OCI-LY1 (cell line): Measurements from ENCODE around the gene SESN1.

Experiments used
- H2AFZ ChIP-seq: fragments of 200-600 bp; sonication (generic), shearing (Covaris generic); 2 replicates; pipeline ENCODE4 v1.6.0; 2014; ENCODE audit warnings: antibody characterized with exemption, mild to moderate bottlenecking, low read length
- H3F3A ChIP-seq: fragments of 200-600 bp; sonication (generic), shearing (Covaris generic); 2 replicates; pipeline ENCODE4 v1.6.0; 2014; ENCODE audit warnings: mild to moderate bottlenecking, antibody characterized with exemption, low read length, moderate library complexity; ENCODE audit not compliant: insufficient read depth
- H3K27ac ChIP-seq: fragments of 200-600 bp; sonication (generic); 2 replicates; pipeline ENCODE4 v1.5.1; 2014; ENCODE audit warnings: low read length, mixed run types, mild to moderate bottlenecking, low read depth; ENCODE audit not compliant: poor library complexity, severe bottlenecking
- H3K27me3 ChIP-seq: fragments of 200-600 bp; sonication (generic); 2 replicates; pipeline ENCODE4 v1.6.0; 2014; ENCODE audit warnings: antibody characterized with exemption, mild to moderate bottlenecking, low read length, moderate library complexity; ENCODE audit not compliant: insufficient read depth
- H3K36me3 ChIP-seq: fragments of 200-600 bp; sonication (generic); 2 replicates; pipeline ENCODE4 v1.6.1; 2014; ENCODE audit warnings: mild to moderate bottlenecking, antibody characterized with exemption, low read length, moderate library complexity, mixed read lengths; ENCODE audit not compliant: insufficient read depth
- H3K4me1 ChIP-seq: fragments of 200-600 bp; sonication (generic); 2 replicates; pipeline ENCODE4 v1.5.1; 2014; ENCODE audit warnings: mild to moderate bottlenecking, low read length, moderate library complexity; ENCODE audit not compliant: insufficient read depth, severe bottlenecking
- H3K4me2 ChIP-seq: fragments of 200-600 bp; sonication (generic), shearing (Covaris generic); 2 replicates; pipeline ENCODE4 v1.6.1; 2014; ENCODE audit warnings: low read length
- H3K4me3 ChIP-seq: fragments of 200-600 bp; sonication (generic); 2 replicates; pipeline ENCODE4 v1.5.1; 2014; ENCODE audit warnings: low read length, low read depth, mild to moderate bottlenecking, mixed read lengths; ENCODE audit not compliant: poor library complexity, severe bottlenecking
- H3K79me2 ChIP-seq: fragments of 200-600 bp; shearing (Covaris generic); 2 replicates; pipeline ENCODE4 v1.6.1; 2016; ENCODE audit warnings: mixed run types, low read length, mixed read lengths; ENCODE audit not compliant: insufficient read depth
- H3K9ac ChIP-seq: fragments of 200-600 bp; sonication (generic), shearing (Covaris generic); 2 replicates; pipeline ENCODE4 v1.6.1; 2014; ENCODE audit warnings: mild to moderate bottlenecking, low read length, mixed read lengths
- H3K9me2 ChIP-seq: fragments of 200-600 bp; sonication (generic), shearing (Covaris generic); 2 replicates; pipeline ENCODE4 v1.6.1; 2014; ENCODE audit warnings: low read depth, mild to moderate bottlenecking, low read length, mixed read lengths
- H3K9me3 ChIP-seq: fragments of 200-600 bp; shearing (Covaris generic); 2 replicates; pipeline ENCODE4 v1.6.1; 2014; ENCODE audit warnings: low read length, mixed read lengths
- H4K20me1 ChIP-seq: fragments of 200-600 bp; sonication (generic), shearing (Covaris generic); 2 replicates; pipeline ENCODE4 v1.6.0; 2016; ENCODE audit warnings: mild to moderate bottlenecking, low read length; ENCODE audit not compliant: insufficient read depth
- EZH2 ChIP-seq: fragments of 200-600 bp; sonication (generic), shearing (Covaris generic); IDR thresholded peaks from 2 replicates; pipeline ENCODE4 v1.8.0; 2017; ENCODE audit warnings: borderline replicate concordance, mixed run types, mild to moderate bottlenecking, antibody characterized with exemption, low read length, moderate library complexity, mixed read lengths
- TF ChIP-seq, protein P1 (sequence below): fragments of 200-600 bp; sonication (generic), shearing (Covaris generic); IDR thresholded peaks from 2 replicates; pipeline ENCODE4 v1.5.1; 2017; ENCODE audit warnings: mild to moderate bottlenecking, antibody characterized with exemption, low read length, moderate library complexity, mixed read lengths

The SESN1 gene

DNA sequence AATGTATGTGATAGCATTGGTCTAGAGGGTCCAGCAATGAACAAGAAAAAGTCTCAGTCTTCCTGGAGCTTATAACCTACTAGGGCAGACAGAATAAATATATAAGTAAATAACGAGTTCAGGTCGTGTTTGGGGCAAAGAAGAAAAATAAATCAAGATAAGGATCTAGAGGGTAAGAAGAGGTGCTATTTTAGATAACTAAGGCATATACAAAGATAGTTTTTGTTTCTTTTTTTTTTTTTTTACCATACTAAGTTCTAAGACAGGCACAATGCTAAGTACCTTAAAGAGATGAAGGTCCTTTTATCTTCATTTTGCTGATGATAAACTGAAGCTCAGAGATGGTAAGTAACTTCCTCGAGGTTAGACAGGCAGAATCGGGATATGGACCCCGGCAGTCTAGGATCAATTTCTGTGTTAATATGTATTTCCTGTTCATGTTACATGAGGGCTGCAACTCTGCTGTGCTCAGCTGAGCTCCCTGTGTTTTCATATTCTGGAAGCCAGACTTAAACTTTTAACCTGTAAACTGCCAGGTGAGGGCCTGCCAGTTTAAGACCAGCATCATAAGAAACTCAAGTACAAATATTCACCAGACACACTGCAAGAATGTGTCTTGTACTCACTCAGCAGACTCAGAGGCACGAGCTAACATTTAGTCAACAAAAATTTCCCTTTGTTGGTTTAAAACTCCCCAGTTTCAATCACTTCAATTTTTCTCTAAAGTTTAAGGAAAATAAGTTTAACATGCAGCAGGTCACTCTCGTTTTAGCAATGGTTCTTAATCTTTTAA, 23.3 kb downstream of the SESN1 start:
- no peaks in the 10 kb centered on the region for H4K20me1 ChIP-seq
- no peaks in the 10 kb centered on the region for H3K9me2 ChIP-seq
- no peaks in the 10 kb centered on the region for H3K9me3 ChIP-seq
- no peak overlapping the region for H2AFZ ChIP-seq
- no peak for TF ChIP-seq EZH2
- TF ChIP-seq, protein P1, sequence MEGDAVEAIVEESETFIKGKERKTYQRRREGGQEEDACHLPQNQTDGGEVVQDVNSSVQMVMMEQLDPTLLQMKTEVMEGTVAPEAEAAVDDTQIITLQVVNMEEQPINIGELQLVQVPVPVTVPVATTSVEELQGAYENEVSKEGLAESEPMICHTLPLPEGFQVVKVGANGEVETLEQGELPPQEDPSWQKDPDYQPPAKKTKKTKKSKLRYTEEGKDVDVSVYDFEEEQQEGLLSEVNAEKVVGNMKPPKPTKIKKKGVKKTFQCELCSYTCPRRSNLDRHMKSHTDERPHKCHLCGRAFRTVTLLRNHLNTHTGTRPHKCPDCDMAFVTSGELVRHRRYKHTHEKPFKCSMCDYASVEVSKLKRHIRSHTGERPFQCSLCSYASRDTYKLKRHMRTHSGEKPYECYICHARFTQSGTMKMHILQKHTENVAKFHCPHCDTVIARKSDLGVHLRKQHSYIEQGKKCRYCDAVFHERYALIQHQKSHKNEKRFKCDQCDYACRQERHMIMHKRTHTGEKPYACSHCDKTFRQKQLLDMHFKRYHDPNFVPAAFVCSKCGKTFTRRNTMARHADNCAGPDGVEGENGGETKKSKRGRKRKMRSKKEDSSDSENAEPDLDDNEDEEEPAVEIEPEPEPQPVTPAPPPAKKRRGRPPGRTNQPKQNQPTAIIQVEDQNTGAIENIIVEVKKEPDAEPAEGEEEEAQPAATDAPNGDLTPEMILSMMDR = no peak
- H3K4me1 ChIP-seq = no peaks in the 10 kb centered on the region
- H3K27me3 ChIP-seq = no peaks in the 10 kb centered on the region
- no peak overlapping the region for H3K27ac ChIP-seq
- no peaks in the 10 kb centered on the region for H3F3A ChIP-seq
- no peak overlapping the region for H3K4me3 ChIP-seq
- no peak overlapping the region for H3K4me2 ChIP-seq
- H3K36me3 ChIP-seq = no peaks in the 10 kb centered on the region
- no peak overlapping the region for H3K9ac ChIP-seq
- no peaks in the 10 kb centered on the region for H3K79me2 ChIP-seq

DNA sequence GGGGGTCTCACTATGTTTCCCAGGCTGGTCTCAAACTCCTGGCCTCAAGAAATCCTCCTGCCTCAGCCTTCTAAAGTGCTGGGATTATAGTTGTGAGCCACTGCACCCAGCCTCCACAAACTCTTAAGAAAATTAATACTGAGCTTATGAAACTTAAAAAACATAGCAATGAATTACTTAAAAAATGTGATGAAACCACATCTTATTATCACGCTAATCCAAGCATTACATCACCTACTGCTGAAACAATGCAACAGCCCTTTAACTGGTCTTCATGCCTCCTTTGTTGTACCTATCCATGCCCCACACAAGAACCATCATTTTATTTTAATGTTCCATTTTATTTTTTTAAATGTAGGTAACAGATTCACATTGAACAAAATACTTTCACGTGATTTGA, 24.9 kb downstream of the SESN1 start:
- TF ChIP-seq EZH2 = no peak
- TF ChIP-seq, protein P1 = no peak
- Histone ChIP-seq H4K20me1 (no peaks in the 10 kb centered on the region), H2AFZ (no peak overlapping the region), H3K4me2 (no peak overlapping the region), H3K27ac (no peak overlapping the region), H3K9ac (no peak overlapping the region), H3K9me2 (no peaks in the 10 kb centered on the region), H3K4me1 (no peaks in the 10 kb centered on the region), H3K79me2 (no peaks in the 10 kb centered on the region), H3K27me3 (no peaks in the 10 kb centered on the region), H3K9me3 (no peaks in the 10 kb centered on the region), H3F3A (no peaks in the 10 kb centered on the region; the same call in 1 of the 2 replicates), H3K4me3 (no peak overlapping the region), H3K36me3 (no peaks in the 10 kb centered on the region)

DNA sequence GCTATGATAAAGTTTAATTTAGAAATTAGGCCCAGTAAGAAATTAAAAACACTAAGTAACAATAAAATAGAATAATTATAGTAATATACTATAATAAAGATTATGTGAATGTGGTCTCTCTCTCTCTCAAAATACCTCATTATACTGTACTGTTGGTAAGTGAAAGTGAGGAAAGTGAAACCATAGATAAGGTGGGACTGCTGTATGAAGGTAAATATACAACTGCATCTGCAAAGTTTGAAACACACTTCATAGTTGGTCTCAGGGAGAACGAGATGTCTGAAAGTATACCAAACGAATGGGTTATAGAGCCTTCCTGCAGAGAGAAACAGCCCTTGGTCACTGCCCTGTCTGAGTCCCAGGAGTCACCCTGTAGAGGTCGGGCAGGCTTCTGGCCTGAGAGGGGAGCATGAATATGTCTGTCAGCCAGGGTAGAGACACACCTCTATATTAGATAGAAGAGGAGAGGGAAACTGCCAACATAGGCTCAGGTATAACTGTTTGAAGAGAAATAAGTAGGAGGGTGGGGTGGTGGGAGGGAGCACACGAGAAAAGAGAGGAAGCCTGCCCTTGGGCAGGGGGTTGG, 31.8 kb downstream of the SESN1 start:
- Histone ChIP-seq H3K79me2 (no peaks in the 10 kb centered on the region), H3K4me3 (no peak overlapping the region), H2AFZ (no peak overlapping the region), H3K36me3 (no peaks in the 10 kb centered on the region), H3K27me3 (no peaks in the 10 kb centered on the region), H3K27ac (no peak overlapping the region), H3K9me3 (no peaks in the 10 kb centered on the region), H4K20me1 (no peaks in the 10 kb centered on the region), H3K9ac (no peak overlapping the region), H3K4me2 (no peak overlapping the region), H3K4me1 (peaks cover 8% of the 10 kb centered on the region), H3K9me2 (no peaks in the 10 kb centered on the region), H3F3A (no peaks in the 10 kb centered on the region; the same call in 1 of the 2 replicates)
- TF ChIP-seq, protein P1 = no peak
- TF ChIP-seq EZH2 = no peak
